Measurements from ENCODE around the gene CCND1.
"Not testable (repeated sequence)": the region's sequence is repeated elsewhere in the genome, so short reads cannot be mapped to it uniquely, and the experiment has no call there.

CCND1 gene

DNA sequence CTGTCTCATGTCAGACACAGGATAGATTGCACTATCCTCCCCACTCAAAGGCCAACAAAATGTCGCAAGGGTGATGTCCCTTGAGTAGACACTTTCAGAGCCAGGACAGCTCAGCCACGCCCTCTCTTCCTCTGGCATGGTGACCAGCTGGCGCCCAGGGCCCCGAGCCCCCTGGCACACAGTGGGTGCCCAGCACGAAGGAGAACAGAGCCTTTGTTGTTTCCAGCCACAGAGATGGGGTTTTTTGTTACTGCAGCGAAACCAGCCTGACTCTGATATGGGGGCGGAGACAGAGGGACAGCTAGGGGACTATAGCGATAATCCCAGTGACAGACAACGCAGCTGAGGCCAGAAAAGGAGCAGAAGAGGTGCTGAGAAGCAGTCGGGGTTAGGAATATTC lies 23.3 kb upstream of the CCND1 start:
- no peak for DNase-seq (ENCODE audit: low spot score)

DNA sequence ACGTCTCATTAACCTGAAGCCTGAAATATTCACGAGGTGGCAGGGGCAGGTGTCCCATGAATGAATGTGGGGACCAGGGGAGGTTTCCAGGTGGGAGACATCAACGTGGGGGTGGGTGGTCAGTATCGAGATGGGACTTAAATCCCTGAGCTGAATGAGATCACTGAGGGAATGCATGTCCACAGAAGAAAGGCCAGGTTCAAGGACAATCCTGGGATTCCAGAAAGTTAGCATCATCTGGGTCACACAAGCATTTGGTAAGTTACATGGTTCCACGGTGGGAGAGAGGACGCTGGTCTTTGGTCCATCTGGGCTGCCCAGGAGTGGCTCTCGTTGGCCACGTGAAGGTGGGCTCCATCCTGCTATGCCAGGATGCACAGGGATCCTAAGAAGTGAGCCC lies 22.7 kb upstream of the CCND1 start:
- DNase-seq (ENCODE audit: low spot score): no peak

DNA sequence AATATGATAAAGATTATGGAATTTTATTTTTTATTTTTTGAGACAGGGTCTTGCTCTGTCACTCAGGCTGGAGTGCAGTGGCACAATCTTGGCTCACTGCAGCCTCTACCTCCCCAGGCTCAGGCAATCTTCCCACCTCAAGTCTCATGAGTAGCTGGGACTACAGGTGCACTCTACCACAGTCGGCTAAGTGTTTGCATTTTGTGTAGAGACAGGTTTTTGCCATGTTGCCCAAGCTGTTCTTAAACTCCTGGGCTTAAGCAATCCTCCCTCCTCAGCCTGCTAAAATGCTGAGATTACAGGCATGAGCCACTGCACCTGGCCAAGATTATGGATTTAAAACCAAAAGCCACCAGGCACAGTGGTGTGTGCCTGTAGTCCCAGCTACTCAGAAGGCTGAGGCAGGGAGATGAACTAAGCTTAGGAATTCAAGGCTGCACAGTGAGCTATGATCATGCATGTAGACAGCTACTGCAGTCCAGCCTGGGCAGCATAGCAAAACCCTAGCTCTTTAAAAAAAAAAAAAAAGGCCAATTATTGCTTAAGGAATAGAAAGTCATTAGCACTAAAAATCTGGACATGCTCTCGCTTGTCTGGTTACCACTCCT lies 20.2 kb upstream of the CCND1 start:
- no peak for DNase-seq (ENCODE audit: low spot score)

DNA sequence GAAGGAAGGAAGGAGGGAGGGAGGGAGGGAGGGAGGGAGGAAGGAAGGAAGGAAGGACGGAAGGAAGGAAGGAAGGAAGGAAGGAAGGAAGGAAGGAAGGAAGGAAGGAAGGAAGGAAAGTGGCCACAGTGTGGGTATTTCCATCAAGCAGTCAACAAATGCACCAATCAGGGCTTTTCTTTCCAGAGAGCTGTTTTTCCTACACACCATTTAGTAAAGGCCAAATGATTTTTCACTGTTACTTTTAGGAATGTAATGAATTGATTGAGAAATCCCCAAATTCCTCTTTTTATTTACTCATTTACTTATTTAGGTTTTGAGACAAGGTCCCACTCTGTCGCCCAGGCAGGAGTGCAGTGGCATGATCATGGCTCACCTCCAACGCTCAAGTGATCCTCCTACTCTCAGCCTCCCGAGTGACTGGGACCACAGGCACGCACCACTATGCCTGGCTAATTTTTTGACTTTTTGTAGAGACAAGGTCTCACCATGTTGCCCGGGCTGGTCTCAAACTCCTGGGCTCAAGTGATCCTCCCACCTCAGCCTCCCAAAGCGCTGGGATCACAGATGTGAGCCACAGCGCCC lies 18.8 kb upstream of the CCND1 start:
- DNase-seq (ENCODE audit: low spot score): not testable (repeated sequence)

DNA sequence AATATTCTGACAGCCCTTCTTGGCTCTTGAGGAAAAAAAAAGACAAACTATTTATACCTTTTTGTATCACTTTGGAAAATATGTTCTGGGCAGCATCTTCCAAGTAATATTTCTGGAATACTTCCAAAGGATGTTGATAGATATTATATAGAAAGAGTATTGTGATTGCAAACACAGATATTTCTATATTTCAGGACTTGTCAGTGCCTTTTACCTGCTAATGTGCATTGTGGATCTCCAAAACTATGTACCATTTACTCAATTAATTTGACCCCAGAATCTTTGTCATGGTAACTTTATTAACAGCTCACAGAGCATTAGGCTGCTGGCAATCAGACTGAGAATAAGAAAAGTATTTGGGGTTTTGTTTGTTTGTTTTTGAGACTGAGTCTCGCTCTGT lies 16.7 kb upstream of the CCND1 start:
- no peak for DNase-seq (ENCODE audit: low spot score)

DNA sequence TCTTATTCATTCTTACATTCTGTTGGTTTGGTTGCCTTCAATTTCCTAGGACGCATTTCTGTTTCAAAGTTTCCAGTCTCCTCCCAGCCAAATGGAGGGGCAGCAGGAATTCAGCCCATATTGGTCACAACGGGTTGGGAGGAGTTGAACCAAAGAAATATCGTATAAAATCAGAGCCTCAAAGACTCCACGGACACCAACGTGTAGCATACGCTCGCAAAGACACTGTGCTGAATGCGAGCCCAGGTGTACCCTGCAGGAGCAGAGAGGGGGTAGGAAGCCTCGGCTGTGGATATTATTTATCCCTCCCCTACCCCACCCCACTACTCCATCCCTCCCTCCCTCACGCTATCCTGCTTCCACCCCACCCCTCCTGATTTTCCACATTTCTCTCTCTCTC lies 15.5 kb upstream of the CCND1 start:
- no peak for DNase-seq (ENCODE audit: low spot score)

DNA sequence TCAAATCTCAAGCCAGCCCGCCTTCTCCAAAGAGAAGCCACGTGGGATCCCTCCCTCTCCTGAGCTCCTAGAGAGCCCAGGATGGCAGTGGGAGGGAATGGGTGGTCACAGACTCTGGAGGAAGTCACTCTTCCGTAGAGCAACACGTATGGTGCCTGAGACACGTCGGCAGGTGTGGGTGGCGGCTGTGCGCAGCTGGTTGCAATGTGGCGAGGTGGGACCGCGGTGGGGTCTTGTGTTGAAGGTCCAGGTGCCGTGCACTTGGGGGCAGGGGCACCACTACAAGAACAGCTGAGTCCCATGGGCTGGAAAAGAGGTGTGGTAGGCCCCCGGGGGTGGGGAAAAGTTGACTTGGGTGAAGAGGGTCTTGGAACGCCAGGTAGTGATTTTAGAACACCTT lies 13.4 kb upstream of the CCND1 start:
- DNase-seq (ENCODE audit: low spot score): no peak

DNA sequence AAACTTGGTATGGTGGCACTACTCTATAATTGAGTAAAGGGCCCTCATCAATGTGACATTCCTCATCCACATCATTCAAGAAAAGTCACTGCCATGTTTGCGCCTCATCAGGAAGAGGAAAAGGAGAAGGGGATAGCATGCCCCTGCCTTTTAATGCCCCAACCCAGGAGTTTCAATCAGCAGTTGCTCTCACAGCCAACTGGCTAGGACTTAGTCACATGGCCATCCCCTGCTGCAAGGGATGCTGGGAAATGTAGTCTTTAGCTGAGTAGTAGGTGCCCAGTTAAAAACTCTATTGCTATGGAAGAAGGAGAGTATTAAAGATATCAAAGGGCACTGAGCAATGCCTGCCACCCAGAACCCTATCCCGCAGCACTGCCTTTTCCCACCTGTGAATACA lies 10.9 kb upstream of the CCND1 start:
- no peak for DNase-seq (ENCODE audit: low spot score)

DNA sequence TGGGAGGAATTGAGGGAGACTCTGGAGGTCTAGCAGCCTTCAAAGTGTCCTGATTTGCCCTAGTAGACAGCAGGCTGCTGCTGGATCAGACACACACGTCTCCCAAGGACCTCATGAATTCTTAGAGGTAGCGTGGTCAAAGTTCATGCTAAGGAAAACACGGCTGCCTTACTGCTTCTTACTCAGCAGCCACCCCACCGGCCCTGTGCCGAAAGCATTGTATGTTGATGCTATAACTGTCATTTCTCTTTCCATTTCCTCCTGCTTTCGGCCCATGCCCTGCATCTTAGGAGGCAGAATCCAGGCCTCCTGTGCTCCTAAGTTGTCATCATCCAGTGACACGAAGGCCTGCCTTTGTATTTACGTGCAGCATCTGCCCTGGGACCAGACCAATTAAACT lies 10.5 kb upstream of the CCND1 start:
- no peak for DNase-seq (ENCODE audit: low spot score)

DNA sequence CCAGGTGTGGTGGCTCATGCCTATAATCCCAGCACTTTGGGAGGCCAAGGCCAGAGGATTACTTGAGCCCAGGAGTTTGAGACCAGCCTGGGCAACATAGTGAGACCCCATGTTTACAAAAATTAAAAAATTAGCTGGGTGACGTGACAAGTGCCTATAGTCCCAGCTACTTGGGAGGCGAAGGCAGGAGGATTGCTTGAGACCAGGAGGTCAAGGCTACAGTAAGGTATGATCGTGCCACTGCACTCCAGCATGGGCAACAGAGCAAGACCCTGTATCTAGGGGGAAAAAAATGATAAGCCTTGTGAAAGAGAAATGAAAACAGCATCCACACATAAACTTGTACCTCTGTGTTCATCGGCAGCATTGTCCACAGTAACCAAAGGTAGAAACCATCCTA lies 8.1 kb upstream of the CCND1 start:
- no peak for DNase-seq (ENCODE audit: low spot score)

DNA sequence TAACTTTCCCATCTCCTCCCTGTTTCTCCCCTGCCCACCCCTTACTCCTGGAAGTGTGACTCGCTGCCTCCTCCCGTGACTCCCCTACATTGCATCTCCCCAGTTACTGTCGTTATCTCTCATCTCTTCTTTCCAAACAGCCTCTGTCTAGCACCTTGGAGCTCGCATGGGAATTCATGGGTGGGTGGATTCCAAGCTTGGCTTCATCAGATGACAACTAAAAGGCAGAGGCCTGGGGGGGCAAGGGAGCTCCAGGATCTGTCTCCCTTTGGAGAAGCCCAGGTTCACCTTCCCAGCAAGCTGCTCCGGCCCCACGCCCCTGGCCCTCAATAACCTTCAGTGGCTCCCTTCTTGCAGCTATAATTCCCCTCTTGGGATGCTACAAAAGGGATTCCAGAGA lies 6.9 kb upstream of the CCND1 start:
- no peak for DNase-seq (ENCODE audit: low spot score)

DNA sequence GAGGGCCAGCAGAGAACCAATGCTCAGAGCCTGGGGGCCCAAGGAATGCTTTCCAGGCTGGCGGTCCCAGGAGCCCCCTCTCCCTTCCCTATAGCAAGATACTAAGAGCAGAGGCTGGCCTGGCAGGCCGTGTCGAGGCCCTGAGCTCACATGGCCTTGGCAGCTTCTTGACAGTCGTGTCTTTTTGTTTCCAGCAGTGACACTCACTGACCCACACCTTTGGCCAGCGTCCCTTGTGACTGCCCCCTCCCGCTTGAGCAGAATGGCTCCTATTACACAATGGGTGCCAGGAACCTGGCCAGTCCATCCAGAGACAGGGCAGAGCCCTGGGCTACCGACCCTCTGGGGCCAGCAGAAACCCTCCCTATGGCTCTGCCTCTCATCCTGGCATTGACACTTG lies 6.4 kb upstream of the CCND1 start:
- DNase-seq (ENCODE audit: low spot score): no peak

DNA sequence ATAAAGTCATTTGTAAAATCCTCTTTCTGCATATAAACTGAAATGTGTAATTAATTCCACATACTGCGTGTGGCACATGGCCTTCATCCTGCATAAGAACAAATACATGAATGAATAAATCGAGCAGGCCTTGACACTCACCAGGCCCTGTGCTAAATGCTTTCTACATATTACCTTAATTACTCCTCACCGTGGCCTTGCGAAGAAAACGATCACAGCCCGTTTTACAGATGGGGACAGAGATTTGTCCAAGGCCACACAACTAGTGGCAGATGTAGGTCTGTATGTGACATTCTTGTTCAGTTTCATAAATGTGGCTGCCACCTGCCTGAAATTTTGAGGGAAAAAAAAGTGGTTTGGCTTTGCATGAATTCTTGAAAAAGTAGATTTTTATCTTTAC lies 5.8 kb upstream of the CCND1 start:
- DNase-seq (ENCODE audit: low spot score): no peak

DNA sequence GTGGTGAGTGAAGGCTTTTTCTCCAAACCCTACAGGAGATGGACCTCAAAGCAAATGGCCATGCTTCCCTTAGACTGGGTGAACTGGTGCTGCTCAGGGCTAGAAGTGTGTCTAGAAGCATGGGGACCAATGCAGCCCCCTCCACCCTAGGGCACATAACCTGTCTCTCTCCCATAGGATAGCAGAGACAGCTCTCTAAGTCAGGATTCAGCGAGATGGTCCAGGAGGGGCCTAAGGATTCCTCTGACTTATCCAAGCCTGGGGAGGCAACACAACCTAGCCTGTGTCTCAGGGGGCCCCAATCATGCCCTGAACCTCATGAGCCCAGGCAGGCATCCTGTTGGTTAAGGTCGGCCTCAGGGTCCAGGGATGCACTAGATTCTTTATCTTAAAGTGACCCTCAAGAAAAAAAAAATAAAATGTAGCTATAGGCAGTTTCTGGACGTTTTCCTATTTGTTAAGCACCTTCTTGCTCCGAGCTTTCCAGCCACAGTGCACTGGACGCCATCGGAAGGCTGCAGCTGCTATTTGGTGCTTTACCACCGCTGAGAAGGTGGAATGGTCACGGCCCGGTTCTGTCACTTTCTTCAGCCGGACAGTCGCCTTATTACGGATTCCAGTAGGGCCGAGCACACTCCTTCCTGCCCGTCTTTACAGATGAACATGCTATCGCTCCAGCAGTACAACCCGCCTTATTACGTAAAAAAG lies 5.0 kb upstream of the CCND1 start:
- DNase-seq (ENCODE audit: low spot score): no peak

DNA sequence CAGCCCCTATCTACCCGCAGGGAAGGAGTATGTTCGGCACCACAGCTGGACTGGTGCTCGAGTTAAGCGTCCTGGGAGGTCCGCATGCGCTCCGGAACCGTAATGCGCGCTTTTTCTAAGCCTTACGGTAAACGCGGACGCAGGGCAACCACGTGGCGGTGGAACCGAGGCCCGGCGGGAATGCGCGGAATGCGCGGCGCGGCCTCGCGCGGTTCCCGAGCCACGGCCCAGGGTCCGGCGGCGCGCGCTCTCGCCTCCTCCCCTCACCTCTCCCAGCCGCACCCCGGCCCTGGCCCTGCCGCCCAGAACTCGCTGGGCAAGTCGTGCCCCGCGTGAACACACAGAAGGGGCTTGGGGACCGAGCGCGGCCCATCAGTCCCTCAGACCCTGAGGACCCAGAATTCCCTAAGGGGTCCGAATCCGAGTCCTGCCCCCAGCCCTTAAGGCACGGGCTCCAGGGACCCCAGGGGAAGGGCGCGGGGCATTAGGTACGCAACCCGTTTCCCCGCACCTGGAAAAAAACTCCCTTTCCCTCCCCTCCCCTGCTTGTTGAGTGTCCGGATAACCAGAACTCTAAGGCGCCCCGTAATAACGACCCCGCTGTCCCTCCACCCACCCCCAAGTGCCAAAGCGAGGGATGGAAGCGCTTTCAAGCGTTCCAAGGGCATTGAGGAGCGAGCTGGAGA lies 4.3 kb upstream of the CCND1 start:
- DNase-seq (ENCODE audit: low spot score): peak; percentile 85

DNA sequence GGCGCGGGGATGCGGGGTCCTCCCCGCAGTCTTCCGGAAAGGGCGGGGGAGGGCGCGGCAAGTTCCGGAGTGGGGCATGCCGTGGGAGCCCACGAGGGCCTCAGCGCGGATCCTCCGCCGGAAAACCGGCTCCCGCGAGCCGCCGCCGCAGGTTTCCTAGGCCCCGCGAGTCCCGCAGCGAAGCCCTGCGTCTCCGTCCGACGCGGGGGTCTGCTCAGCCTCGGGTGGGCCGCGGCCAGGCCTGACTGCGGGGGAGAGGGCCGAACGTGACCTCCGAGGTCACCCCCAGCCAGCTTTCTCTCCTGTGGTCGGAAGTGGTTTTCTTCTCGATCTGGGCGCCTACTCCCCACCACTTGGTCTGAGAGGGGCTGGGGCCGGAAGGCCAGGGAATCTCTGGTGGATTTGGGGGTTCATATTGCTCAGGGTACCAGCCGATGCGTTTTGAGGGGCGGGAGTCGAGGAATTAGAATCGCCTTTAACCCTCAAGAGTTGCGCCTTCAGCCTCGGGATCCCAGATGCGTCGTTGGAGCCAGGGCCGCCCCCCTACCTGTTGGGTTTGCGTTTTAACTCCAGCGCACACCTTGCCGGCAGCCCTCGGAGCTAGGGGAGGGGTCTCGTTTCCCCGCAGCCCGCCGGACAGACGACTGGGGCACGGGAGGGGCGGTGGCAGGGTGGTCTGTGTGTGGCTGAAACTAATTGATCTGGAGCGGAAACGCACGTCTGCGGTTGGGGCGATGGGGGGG lies 3.6 kb upstream of the CCND1 start:
- DNase-seq (ENCODE audit: low spot score): no peak

DNA sequence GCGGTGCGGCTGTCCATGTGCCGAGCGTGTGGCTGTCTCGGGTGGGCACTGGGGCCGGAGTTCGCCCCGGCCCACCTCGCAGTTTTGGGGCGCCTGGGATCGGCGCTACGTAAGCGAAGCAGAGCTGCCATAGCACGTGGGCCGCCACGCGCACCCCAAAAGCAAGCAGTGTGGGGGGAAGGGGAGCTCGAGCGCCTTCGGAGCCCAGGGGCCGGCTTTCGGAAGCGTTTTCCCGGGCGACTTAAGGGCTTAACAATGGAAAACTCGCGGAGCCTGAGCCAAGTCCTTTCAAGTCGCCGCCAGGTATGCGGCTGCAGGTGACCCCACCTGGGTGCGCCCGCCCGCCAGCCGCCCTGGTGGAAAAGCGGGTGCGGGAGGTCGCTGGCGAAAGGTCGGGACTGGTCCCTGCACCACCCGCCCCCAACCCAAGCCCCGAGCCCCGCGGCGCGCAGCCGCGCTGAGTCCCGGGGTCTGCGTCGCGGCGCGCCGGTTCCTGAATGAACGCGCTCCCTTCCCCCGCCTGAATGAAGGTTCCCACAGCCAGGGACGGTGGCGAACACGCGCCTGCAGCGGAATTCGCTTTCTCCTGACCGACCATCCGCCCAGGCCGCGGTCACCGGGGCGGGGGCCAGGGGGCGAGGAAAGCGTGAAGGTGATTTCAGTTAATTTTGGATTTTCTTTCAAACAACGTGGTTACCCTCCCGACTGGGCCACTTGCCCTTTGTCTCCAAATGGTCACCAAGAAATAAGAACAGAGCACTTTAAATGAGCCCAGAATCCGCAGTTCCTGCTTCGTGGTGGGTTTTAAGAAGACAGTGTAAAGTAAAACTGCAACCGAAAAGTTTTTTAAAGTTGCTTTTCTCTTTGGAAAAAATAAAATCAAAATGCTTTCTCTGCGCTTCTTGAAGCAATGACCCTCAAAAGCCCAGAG lies 2.8 kb upstream of the CCND1 start:
- peak; percentile 55 for DNase-seq (ENCODE audit: low spot score)

DNA sequence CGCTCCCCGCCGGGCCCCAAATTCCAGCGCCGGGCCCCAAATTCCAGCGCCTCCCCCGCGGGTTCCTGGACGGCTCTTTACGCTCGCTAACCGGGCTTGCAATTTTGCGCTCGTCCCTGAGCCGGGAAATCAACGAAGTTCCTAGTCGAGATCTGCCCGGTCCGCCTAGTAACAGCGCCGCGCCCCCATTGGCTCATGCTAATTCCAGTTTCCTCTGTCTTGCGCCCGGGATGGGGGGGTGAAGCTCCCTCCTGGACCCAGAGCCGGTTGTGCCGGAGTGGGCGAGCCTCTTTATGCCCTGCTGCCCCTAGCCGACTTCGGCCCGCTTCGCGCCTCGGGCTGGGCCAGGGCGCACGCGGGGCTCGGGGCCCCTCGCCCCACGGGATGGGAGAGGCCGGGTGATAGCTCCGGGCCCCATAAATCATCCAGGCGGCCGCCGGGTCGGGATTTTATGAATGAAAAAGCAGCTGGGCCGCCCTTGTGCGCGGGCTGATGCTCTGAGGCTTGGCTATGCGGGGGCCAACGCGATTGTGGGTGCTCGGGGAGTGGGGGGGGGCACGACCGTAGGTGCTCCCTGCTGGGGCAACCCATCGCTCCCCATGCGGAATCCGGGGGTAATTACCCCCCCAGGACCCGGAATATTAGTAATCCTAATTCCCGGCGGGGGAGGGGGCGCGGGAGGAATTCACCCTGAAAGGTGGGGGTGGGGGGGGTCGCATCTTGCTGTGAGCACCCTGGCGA lies 1.8 kb upstream of the CCND1 start:
- DNase-seq (ENCODE audit: low spot score): peak; percentile 93

DNA sequence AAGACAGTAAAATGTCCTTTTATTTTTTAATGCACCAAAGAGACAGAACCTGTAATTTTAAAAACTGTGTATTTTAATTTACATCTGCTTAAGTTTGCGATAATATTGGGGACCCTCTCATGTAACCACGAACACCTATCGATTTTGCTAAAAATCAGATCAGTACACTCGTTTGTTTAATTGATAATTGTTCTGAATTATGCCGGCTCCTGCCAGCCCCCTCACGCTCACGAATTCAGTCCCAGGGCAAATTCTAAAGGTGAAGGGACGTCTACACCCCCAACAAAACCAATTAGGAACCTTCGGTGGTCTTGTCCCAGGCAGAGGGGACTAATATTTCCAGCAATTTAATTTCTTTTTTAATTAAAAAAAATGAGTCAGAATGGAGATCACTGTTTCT lies 1.1 kb upstream of the CCND1 start:
- no peak for DNase-seq (ENCODE audit: low spot score)

DNA sequence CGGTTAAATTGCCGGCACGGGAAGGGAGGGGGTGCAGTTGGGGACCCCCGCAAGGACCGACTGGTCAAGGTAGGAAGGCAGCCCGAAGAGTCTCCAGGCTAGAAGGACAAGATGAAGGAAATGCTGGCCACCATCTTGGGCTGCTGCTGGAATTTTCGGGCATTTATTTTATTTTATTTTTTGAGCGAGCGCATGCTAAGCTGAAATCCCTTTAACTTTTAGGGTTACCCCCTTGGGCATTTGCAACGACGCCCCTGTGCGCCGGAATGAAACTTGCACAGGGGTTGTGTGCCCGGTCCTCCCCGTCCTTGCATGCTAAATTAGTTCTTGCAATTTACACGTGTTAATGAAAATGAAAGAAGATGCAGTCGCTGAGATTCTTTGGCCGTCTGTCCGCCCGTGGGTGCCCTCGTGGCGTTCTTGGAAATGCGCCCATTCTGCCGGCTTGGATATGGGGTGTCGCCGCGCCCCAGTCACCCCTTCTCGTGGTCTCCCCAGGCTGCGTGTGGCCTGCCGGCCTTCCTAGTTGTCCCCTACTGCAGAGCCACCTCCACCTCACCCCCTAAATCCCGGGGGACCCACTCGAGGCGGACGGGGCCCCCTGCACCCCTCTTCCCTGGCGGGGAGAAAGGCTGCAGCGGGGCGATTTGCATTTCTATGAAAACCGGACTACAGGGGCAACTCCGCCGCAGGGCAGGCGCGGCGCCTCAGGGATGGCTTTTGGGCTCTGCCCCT lies 529 bp upstream of the CCND1 start:
- no peak for DNase-seq (ENCODE audit: low spot score)
